GM19328 (cell line): ENCODE results near the gene FAM131C.
"Not testable (repeated sequence)": the region's sequence is repeated elsewhere in the genome, so short reads cannot be mapped to it uniquely, and the experiment has no call there.

Experiments
- ATAC-seq: cut with Tn5 transposase; IDR thresholded peaks from one replicate; pipeline ENCODE4 v1.9.1; 2021; ENCODE audit warnings: mild to moderate bottlenecking, moderate library complexity; ENCODE audit not compliant: unreplicated experiment

The FAM131C gene

DNA sequence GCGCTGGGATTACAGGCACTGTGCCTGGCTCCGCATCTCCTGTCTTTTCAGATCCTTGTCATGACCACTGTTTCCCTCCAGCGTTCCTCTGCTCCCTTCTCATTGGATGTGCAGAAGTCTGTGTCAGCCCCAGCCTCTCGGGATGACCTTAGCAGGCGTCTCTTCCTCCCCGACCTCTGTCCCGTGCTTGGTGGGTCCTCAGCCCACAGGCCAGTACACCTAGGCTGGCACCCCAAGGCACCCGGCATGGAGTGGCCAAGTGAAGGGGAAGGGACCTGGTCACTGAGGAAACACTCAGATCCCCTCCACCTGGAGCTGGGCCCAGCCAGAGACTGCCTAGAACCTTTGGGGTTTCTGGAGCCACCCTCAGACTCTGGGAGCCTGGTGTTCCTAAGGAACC, 32.3 kb downstream of the FAM131C start:
- no peak for ATAC-seq

DNA sequence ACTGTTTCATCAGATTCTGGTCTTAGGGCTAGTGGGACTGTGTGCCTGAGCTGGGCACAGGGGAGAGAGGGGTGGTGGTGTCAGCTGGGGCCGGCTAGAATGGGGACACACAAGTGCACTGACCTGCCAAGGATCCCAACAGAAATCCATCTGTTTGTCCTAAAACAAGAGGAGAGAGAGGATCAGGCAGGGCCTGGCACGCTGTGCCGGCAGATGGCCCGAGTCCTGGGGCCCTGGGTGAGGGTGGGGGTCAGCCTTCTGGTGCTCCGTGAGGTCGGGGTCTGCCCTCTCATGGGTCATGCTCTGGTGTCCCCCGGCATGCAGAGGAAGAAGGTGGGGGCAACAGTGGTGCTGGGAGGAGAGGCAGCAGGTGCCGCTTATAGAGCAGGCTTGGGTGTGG, 33.6 kb downstream of the FAM131C start:
- ATAC-seq: not testable (repeated sequence)

DNA sequence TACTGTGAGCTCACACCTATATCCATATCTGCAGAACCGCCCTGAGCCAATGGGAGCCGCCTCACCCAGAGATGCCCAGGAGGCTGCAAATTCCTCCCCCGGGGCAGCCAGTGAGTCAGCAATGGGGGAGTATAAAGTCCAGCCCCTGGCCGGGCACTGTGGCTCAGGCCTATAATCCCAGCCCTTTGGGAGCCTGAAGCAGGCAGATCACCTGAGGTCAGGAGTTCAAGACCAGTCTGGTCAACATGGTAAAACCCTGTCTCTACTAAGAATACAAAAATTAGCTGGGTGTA, 34.9 kb downstream of the FAM131C start:
- no peak for ATAC-seq

DNA sequence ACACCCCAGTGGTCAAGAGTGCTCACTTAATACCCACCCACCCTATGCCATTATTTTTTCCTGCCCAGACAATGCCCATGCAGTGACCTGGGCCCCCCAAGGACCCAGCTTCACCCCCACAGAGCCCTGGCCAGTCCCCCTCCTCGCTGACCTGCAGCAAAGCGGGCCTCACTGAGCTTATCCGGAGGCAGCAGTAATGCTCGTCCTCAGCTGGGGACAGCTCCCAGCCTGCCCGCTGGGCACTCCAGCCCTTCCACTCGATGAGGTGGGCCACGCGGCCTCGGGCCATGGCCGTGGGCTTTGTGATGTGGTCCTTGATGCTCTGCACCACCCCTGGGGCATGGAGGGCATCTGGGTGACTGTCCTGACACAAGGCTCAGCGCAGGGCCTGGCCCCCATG, 37.0 kb downstream of the FAM131C start:
- not testable (repeated sequence) for ATAC-seq

DNA sequence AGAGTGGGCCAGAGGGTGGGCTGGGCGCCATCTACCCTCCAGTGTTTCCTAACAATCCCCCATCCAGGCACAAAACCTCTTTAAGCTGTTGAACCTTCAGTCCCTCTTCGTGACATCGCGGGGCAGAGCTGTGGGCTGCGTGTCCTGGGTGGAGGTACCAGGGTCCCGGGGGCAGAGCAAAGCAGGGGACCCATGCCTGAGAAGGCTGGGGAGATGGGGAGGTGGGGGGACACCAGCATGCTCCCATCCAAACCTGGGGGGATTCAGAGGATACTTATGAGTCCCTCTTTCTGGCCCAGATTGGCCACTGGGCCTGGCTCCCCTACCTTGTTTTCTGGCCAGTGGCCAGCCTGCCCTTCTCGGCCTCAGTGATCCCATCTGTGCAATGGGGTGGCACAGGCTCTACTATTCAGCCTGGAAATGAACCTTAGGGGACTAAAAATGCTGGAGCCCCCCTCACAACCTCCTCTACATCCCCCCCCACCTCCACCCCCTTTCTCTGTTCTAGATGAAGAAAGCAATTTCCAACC, 40.3 kb downstream of the FAM131C start:
- not testable (repeated sequence) for ATAC-seq

DNA sequence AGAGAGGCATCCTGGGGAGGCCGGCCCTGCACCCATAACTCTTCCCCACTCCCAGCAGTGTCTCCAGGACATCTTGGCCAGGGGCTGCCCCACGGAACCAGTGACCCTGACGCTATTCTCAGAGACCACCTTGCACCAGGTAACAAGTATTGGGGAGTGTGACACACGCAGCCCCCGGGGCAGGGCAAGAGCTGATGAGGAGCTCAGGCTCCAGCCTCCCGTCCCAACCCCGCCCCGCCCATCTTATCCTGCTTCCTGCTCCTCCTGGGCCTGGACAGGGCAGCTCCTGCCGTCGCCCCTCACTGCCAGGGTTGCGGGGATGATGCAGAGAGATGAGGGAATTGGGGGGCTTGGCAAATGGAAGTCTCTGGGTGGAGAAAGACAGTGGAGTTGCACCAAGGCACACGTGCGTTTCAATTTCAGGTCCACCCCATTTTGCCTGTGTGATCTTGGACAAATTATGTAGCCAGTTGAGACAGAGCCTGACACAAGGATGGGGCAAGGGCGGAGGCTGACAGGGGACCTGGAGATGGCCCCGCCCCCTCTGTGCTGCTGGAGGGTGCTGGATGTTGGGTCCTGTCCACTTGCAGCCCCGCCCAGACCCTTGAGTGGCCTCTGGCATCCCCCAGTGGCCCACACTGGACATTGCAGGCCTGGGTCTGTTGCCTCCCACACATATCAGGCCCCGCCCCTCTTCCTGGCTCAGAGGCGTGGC, 40.9 kb downstream of the FAM131C start:
- ATAC-seq: no peak

GRCh38 chr1:16031551-16031950, 41.9 kb downstream of the FAM131C start:
- ATAC-seq: no peak

DNA sequence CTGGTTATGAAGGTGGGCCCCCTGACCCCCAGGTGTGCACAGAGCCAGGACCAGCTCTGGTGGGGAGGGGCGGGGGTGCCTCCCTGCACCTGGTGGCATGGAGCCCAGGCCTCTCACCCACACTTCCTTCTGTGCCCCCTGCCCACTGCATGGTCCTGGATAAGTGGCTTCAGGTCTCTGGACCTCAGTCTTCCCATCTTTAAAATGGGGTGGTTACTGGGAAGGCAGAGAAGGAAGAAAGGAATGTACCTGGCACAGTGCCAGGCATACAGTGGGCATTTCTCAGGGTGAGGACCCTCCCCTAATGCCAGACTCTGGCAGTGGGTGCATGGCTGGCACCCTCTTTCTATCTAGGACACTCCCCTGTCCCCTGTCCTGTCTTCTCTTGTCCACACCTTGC, 44.2 kb downstream of the FAM131C start:
- no peak for ATAC-seq

DNA sequence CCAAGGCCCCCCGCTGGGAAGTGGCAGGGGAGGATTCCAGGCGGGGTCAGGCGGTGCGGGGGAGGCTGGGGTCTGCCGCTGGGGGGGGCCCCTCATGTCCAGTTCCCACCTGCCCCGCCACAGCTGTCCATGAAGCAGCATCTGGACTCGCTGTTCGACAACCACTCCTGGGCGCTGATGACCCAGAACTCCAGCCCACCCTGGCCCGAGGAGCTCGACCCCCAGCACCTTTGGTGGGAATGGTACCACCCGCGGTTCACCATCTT, 44.5 kb downstream of the FAM131C start:
- not testable (repeated sequence) for ATAC-seq

GRCh38 chr1:16028237-16029002, 45.0 kb downstream of the FAM131C start:
- ATAC-seq: no peak

GRCh38 chr1:16026723-16027484, 46.5 kb downstream of the FAM131C start:
- ATAC-seq: no peak

DNA sequence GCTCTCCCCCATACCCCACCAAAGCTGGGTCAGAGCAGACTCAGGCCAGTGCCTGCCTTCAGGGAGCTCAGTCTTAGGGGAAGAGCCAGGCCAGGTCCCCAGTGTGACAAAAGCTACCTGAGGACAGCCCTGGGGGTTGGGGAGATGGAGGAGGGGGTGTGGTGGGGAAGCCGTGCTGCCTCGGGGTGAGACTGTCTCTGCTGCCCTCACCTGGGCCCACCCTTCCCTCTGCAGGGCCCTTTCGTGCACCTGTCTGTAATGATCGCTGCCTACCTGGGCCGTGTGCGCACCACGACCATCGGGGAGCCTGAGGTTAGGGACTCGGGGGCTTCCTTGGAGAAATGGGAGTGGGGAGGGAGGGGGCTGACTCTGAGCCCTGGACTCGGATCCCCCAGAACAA, 47.1 kb downstream of the FAM131C start:
- not testable (repeated sequence) for ATAC-seq

GRCh38 chr1:16023050-16023653, 50.3 kb downstream of the FAM131C start:
- ATAC-seq: no peak

DNA sequence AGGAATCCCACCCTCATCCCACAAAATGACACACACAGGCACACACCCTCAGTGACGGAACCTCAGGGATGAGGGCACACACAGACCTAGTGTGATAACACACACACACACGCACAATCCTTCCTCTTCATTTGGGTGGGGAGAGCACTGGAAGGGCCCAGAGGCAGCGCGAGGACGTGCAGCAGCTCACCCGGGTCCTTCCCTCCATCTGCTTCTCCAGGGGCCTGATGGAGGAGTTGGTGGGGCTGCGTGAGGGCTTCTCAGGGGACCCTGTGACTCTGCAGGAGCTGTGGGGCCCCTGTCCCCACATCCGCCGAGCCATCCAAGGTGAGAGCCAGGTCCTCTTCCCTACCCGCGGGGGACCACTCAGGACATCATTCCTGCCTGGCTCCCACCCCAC, 51.1 kb downstream of the FAM131C start:
- ATAC-seq: no peak

DNA sequence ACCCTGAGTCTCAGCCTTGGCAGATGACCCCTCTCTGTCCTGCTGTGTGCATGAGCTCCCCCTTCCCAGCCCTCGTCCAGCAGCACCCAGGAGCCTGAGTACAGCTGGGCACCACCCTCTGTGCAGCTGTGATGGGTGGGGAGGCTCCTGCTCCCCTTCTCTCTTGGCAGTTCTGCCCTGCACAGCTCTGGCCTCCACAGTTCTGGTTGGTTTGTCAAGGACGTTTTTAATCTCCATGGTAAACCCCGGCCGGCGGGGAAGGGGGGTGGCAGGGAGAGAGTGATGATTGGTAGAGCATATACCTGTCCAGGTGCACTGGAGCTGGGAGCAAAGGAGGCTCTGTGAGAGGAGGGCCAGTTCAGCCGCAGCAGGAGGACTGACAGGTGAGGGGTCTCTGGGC, 51.8 kb downstream of the FAM131C start, which contains the start of gene CLCNKA:
Gene CLCNKA (plus strand): TSS at position 356 of the 400 bp plus-strand sequence. CDS start 584 bp downstream, outside the sequence.
- ATAC-seq: no peak

DNA sequence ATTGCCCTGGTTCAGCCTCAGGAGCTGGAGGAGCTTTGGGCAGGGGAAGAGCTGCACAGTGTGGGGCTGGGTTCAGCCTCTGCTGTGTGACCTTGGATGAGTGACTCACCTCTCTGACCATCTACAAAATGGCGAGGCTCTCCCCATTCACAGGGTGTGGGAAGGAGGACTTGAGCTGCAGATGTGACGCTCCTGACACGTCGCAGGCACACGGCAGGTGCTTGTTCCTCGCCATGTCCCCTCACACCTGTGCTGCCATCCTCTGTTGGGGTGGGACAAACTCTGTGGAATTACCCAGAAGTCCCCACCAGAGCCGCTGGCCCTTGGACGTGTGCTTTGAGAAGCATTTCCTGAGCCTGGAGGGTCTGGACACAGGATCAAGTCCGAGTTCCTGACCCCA, 52.6 kb downstream of the FAM131C start:
- not testable (repeated sequence) for ATAC-seq

DNA sequence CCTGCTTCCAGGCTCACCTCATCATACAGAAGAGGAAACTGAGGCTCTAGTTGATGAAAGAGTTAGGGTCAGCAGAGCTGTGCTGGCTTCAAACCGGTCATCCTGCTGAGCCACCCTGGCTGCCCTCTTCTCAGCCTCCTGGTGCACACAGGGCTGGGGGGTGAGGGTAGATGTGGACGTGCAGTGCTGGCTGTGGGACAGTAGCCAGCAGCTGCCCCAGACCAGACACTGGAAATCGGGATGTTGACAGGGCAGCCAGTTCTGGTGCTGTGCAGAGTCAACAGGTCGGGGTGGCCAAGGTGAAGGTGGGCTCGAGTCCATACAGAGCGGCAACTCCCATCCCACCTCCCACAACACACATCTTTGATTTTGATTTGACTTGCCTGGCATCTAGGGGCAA, 53.1 kb downstream of the FAM131C start:
- no peak for ATAC-seq

- no peak for ATAC-seq
Observed at GRCh38 chr1:16019644-16020277, 53.7 kb downstream of the FAM131C start.

GRCh38 chr1:16018749-16019643, 54.5 kb downstream of the FAM131C start:
- no peak for ATAC-seq

GRCh38 chr1:16018308-16018707, 55.1 kb downstream of the FAM131C start:
- no peak for ATAC-seq
